ENCODE results near the gene SMIM3. TPM values are rescaled to one million over a fixed set of nuclear protein-coding genes. Genes with fewer than 3 reads are reported as not detected.

SMIM3 gene
- total and polyA plus RNA-seq, 2 experiments from 2014 or later = 6.2 to 7.6 TPM

DNA sequence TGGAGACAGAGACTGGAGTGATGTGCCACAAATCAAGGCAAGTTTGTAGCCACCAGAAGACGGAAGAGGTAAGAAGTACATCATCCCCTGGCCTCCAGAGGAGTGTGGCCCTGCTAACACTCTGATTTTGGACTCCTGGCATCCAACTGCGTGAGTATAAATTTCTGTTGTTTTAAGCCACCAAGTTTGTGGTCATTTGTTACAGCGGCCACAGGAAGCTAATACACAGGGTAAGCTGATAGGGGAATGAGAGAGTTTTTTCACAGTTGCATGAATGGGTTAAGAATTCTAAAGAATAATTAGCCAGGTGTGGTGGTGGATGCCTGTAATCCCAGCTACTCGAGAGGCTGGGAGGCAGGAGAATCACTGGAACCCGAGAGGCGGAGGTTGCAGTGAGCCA lies 25.8 kb downstream of the SMIM3 start (continued):
- TF ChIP-seq, protein P1, sequence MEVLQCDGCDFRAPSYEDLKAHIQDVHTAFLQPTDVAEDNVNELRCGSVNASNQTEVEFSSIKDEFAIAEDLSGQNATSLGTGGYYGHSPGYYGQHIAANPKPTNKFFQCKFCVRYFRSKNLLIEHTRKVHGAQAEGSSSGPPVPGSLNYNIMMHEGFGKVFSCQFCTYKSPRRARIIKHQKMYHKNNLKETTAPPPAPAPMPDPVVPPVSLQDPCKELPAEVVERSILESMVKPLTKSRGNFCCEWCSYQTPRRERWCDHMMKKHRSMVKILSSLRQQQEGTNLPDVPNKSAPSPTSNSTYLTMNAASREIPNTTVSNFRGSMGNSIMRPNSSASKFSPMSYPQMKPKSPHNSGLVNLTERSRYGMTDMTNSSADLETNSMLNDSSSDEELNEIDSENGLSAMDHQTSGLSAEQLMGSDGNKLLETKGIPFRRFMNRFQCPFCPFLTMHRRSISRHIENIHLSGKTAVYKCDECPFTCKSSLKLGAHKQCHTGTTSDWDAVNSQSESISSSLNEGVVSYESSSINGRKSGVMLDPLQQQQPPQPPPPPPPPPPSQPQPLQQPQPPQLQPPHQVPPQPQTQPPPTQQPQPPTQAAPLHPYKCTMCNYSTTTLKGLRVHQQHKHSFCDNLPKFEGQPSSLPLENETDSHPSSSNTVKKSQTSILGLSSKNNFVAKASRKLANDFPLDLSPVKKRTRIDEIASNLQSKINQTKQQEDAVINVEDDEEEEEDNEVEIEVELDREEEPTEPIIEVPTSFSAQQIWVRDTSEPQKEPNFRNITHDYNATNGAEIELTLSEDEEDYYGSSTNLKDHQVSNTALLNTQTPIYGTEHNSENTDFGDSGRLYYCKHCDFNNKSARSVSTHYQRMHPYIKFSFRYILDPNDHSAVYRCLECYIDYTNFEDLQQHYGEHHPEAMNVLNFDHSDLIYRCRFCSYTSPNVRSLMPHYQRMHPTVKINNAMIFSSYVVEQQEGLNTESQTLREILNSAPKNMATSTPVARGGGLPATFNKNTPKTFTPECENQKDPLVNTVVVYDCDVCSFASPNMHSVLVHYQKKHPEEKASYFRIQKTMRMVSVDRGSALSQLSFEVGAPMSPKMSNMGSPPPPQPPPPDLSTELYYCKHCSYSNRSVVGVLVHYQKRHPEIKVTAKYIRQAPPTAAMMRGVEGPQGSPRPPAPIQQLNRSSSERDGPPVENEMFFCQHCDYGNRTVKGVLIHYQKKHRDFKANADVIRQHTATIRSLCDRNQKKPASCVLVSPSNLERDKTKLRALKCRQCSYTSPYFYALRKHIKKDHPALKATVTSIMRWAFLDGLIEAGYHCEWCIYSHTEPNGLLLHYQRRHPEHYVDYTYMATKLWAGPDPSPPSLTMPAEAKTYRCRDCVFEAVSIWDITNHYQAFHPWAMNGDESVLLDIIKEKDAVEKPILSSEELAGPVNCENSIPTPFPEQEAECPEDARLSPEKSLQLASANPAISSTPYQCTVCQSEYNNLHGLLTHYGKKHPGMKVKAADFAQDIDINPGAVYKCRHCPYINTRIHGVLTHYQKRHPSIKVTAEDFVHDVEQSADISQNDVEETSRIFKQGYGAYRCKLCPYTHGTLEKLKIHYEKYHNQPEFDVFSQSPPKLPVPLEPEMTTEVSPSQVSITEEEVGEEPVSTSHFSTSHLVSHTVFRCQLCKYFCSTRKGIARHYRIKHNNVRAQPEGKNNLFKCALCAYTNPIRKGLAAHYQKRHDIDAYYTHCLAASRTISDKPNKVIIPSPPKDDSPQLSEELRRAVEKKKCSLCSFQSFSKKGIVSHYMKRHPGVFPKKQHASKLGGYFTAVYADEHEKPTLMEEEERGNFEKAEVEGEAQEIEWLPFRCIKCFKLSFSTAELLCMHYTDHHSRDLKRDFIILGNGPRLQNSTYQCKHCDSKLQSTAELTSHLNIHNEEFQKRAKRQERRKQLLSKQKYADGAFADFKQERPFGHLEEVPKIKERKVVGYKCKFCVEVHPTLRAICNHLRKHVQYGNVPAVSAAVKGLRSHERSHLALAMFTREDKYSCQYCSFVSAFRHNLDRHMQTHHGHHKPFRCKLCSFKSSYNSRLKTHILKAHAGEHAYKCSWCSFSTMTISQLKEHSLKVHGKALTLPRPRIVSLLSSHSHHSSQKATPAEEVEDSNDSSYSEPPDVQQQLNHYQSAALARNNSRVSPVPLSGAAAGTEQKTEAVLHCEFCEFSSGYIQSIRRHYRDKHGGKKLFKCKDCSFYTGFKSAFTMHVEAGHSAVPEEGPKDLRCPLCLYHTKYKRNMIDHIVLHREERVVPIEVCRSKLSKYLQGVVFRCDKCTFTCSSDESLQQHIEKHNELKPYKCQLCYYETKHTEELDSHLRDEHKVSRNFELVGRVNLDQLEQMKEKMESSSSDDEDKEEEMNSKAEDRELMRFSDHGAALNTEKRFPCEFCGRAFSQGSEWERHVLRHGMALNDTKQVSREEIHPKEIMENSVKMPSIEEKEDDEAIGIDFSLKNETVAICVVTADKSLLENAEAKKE (CRISPR knock-in tag; IDR thresholded peaks at IDR 0.05) = no peak
- TF ChIP-seq EZH2phosphoT487 (IDR thresholded peaks at IDR 0.05; ENCODE audit: unreplicated experiment) (no peak), NANOG (IDR thresholded peaks at IDR 0.05; ENCODE audit: borderline replicate concordance) (no peak), CREB1 (CRISPR knock-in tag; IDR thresholded peaks at IDR 0.05; ENCODE audit: low read depth) (no peak), JUNB (IDR thresholded peaks at IDR 0.05; ENCODE audit: unreplicated experiment) (no peak)
- TF ChIP-seq, protein P2, sequence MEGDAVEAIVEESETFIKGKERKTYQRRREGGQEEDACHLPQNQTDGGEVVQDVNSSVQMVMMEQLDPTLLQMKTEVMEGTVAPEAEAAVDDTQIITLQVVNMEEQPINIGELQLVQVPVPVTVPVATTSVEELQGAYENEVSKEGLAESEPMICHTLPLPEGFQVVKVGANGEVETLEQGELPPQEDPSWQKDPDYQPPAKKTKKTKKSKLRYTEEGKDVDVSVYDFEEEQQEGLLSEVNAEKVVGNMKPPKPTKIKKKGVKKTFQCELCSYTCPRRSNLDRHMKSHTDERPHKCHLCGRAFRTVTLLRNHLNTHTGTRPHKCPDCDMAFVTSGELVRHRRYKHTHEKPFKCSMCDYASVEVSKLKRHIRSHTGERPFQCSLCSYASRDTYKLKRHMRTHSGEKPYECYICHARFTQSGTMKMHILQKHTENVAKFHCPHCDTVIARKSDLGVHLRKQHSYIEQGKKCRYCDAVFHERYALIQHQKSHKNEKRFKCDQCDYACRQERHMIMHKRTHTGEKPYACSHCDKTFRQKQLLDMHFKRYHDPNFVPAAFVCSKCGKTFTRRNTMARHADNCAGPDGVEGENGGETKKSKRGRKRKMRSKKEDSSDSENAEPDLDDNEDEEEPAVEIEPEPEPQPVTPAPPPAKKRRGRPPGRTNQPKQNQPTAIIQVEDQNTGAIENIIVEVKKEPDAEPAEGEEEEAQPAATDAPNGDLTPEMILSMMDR (conservative IDR thresholded peaks at IDR 0.05; ENCODE audit: low read depth in 2 of 2) = no peak

DNA sequence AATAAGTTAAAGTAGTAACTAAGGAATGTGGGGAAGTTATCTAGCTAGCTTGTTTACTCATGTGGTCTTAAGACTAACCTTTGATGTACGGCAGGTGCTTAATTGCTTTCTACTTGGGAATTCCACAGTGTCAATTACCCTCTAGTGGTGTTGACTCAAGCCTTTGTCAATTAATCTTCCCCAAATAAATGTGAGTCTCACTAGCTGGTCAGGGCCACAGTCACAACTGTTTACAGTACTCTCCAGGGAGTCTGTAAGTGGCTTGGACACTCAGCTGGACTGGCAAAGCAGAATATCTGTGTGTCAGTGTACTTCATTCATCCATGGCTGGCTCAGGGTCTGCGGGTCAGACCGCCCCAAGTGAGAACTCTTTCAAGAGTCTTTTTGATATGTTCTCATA lies 30.8 kb downstream of the SMIM3 start:
- Mint-ChIP-seq H3K4me1 (peaks cover 4% of the 10 kb centered on the region; the same call in 2 of the 3 replicates), H3K9me3 (peaks cover 14% of the 10 kb centered on the region; the same call in 2 of the 3 replicates), H3K4me3 (no peak overlapping the region), H3K27ac (no peak overlapping the region), H3K36me3 (ENCODE audit: low read depth) (no peaks in the 10 kb centered on the region), H3K27me3 (ENCODE audit: insufficient read depth, low read depth, poor library complexity) (peaks cover 4% of the 10 kb centered on the region)
- TF ChIP-seq, protein P2 (conservative IDR thresholded peaks at IDR 0.05; ENCODE audit: low read depth in 2 of 2) = no peak
- TF ChIP-seq CREB1 (CRISPR knock-in tag; IDR thresholded peaks at IDR 0.05; ENCODE audit: low read depth) (no peak), EZH2 (IDR thresholded peaks at IDR 0.05; ENCODE audit: low read depth, unreplicated experiment) (no peak)
- TF ChIP-seq, protein P3, sequence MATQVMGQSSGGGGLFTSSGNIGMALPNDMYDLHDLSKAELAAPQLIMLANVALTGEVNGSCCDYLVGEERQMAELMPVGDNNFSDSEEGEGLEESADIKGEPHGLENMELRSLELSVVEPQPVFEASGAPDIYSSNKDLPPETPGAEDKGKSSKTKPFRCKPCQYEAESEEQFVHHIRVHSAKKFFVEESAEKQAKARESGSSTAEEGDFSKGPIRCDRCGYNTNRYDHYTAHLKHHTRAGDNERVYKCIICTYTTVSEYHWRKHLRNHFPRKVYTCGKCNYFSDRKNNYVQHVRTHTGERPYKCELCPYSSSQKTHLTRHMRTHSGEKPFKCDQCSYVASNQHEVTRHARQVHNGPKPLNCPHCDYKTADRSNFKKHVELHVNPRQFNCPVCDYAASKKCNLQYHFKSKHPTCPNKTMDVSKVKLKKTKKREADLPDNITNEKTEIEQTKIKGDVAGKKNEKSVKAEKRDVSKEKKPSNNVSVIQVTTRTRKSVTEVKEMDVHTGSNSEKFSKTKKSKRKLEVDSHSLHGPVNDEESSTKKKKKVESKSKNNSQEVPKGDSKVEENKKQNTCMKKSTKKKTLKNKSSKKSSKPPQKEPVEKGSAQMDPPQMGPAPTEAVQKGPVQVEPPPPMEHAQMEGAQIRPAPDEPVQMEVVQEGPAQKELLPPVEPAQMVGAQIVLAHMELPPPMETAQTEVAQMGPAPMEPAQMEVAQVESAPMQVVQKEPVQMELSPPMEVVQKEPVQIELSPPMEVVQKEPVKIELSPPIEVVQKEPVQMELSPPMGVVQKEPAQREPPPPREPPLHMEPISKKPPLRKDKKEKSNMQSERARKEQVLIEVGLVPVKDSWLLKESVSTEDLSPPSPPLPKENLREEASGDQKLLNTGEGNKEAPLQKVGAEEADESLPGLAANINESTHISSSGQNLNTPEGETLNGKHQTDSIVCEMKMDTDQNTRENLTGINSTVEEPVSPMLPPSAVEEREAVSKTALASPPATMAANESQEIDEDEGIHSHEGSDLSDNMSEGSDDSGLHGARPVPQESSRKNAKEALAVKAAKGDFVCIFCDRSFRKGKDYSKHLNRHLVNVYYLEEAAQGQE (IDR thresholded peaks at IDR 0.05; ENCODE audit: unreplicated experiment) = no peak
- TF ChIP-seq, protein P4, sequence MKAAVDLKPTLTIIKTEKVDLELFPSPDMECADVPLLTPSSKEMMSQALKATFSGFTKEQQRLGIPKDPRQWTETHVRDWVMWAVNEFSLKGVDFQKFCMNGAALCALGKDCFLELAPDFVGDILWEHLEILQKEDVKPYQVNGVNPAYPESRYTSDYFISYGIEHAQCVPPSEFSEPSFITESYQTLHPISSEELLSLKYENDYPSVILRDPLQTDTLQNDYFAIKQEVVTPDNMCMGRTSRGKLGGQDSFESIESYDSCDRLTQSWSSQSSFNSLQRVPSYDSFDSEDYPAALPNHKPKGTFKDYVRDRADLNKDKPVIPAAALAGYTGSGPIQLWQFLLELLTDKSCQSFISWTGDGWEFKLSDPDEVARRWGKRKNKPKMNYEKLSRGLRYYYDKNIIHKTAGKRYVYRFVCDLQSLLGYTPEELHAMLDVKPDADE (IDR thresholded peaks at IDR 0.05) = no peak
- Histone ChIP-seq H3F3A (replicated peaks; ENCODE audit: low read depth) (no peaks in the 10 kb centered on the region), H3K4me3 (no peak overlapping the region), H3K79me2 (replicated peaks; ENCODE audit: insufficient read depth) (no peaks in the 10 kb centered on the region), H3K4me2 (no peak overlapping the region), H4K20me1 (replicated peaks; ENCODE audit: insufficient read depth) (no peaks in the 10 kb centered on the region), H3K27me3 (ENCODE audit: insufficient read depth) (no peaks in the 10 kb centered on the region), H3K27ac (ENCODE audit: low read depth) (no peak overlapping the region), H3K36me3 (ENCODE audit: insufficient read depth) (no peaks in the 10 kb centered on the region), H2AFZ (no peak overlapping the region), H3K4me1 (ENCODE audit: insufficient read depth) (peaks cover 4% of the 10 kb centered on the region), H3K9me2 (ENCODE audit: insufficient read depth) (0 out of 2 replicates have a peak, but pooled peaks cover 6% of the 10 kb centered on the region)
- DNase-seq (ENCODE audit: low spot score) = no peak
- ATAC-seq = no peak

Data from GM23338 (cell line).